HepG2 (cell line): ENCODE measurements around the gene LRRC4C. TPM values are rescaled to one million over a fixed set of nuclear protein-coding genes. Genes with fewer than 3 reads are reported as not detected.

Experiments used
- ATAC-seq: fragments of 200-7000 bp; cut with Tn5 transposase; 3 replicates; pipeline ENCODE4 v1.9.1; 2020; ENCODE audit warnings: mild to moderate bottlenecking, moderate library complexity
- BruUV-seq: library from RNA; stranded (reverse); fragments of 400-500 nt; replicated peaks from 2 replicates; lab custom pipeline; 2021; lab: Mats Ljungman, UMichigan
- CTCF ChIA-PET: fragments of 300-600 bp; formaldehyde crosslinking; extraction: SDS; loops from one replicate; lab custom pipeline; 2021; ENCODE audit warnings: low total read pairs, inconsistent platforms, low intra/inter-chr PET ratio; lab: Yijun Ruan, JAX
- POLR2A ChIA-PET: fragments of 350-600 bp; sonication (Branson Sonifier 250); formaldehyde crosslinking; loops from one replicate; lab custom pipeline; 2020; ENCODE audit warnings: antibody characterized with exemption, inconsistent platforms; lab: Yijun Ruan, JAX
- DNase-seq: peaks from one replicate; pipeline ENCODE4 v3.0.0-alpha.2; 2015; ENCODE audit warnings: low spot score
- FAIRE-seq: peaks from 3 replicates; lab custom pipeline; 2011; peaks lifted over from hg19 to GRCh38; lab: Jason Lieb, UNC
- H2AFZ ChIP-seq: one replicate; pipeline ENCODE4 v1.6.1; 2011; ENCODE audit warnings: low read length, inconsistent platforms
- H3K27ac ChIP-seq: fragments of 300-600 bp; 3 replicates; pipeline ENCODE4 v1.8.0; 2011; ENCODE audit warnings: mixed run types, mild to moderate bottlenecking, mixed read lengths, low read length, inconsistent platforms; ENCODE audit not compliant: insufficient read depth; ENCODE audit errors: extremely low read length
- H3K27me3 ChIP-seq, 2 experiments: fragments of 200-600 bp in 1 of 2; 2 replicates in 1 of 2; 3 replicates in 1 of 2; pipeline versions ENCODE4 v1.6.0 to v1.8.0; 2011; ENCODE audit warnings: low read length in 2 of 2, mild to moderate bottlenecking in 2 of 2, moderate library complexity in 2 of 2, inconsistent platforms in 1 of 2; ENCODE audit not compliant: insufficient read depth in 2 of 2, control insufficient read depth in 1 of 2
- H3K36me3 ChIP-seq, 2 experiments: fragments of 200-600 bp in 1 of 2; replicated peaks in 1 of 2; 2 replicates in 1 of 2; 3 replicates in 1 of 2; pipeline versions ENCODE4 v1.5.1 to v1.8.0; 2011; ENCODE audit warnings: low read length in 2 of 2, inconsistent platforms in 1 of 2; ENCODE audit not compliant: insufficient read depth in 2 of 2, control insufficient read depth in 1 of 2
- H3K4me1 ChIP-seq: 2 replicates; pipeline ENCODE4 v1.5.1; 2012; ENCODE audit warnings: low read length, inconsistent platforms; ENCODE audit not compliant: insufficient read depth
- H3K4me2 ChIP-seq: 2 replicates; pipeline ENCODE4 v1.6.0; 2011; ENCODE audit warnings: low read depth, low read length, inconsistent platforms
- H3K4me3 ChIP-seq, 3 experiments: fragments of 200-600 bp in 1 of 3; sonication (generic), shearing (Covaris generic) in 1 of 3; replicated peaks in 1 of 3; 2 replicates each; pipeline ENCODE4 v1.5.1; 2011 to 2016; ENCODE audit warnings: low read length in 3 of 3, inconsistent platforms in 2 of 3, low read depth in 2 of 3, mild to moderate bottlenecking in 2 of 3, control low read depth in 1 of 3, mixed read lengths in 1 of 3; ENCODE audit not compliant: insufficient read depth in 1 of 3
- H3K79me2 ChIP-seq: one replicate; pipeline ENCODE4 v1.6.1; 2011; ENCODE audit warnings: low read length, inconsistent platforms; ENCODE audit not compliant: insufficient read depth
- H3K9ac ChIP-seq: 2 replicates; pipeline ENCODE4 v1.6.0; 2011; ENCODE audit warnings: mild to moderate bottlenecking, low read depth, low read length, inconsistent platforms; ENCODE audit not compliant: insufficient read depth
- H3K9me3 ChIP-seq: 2 replicates; pipeline ENCODE4 v1.5.1; 2012; ENCODE audit warnings: mild to moderate bottlenecking, low read length
- H4K20me1 ChIP-seq: 2 replicates; pipeline ENCODE4 v1.6.0; 2011; ENCODE audit warnings: inconsistent platforms, mild to moderate bottlenecking, low read length, moderate library complexity; ENCODE audit not compliant: insufficient read depth
- ATRX ChIP-seq: sonication (generic); formaldehyde crosslinking; IDR thresholded peaks from 2 replicates; pipeline ENCODE4 v1.4.0; 2020; ENCODE audit warnings: missing genetic modification reagents, borderline replicate concordance
- CEBPB ChIP-seq: IDR thresholded peaks from 2 replicates; pipeline ENCODE4 v1.6.1; 2011; ENCODE audit warnings: low read depth, low read length, improper control_type of control experiment, borderline replicate concordance
- CREM ChIP-seq, 2 experiments: sonication (generic) in 1 of 2; formaldehyde crosslinking in 1 of 2; IDR thresholded peaks; 2 replicates each; pipeline versions ENCODE4 v1.4.0 to v1.6.1; 2016 to 2020; ENCODE audit warnings: antibody characterized with exemption in 1 of 2, mild to moderate bottlenecking in 1 of 2, missing genetic modification reagents in 1 of 2
- ESRRA ChIP-seq: sonication (generic); formaldehyde crosslinking; IDR thresholded peaks from 2 replicates; pipeline ENCODE4 v1.5.1; 2020; ENCODE audit warnings: mild to moderate bottlenecking, low read depth, missing genetic modification reagents
- HNRNPL ChIP-seq: fragments of 200-400 bp; formaldehyde crosslinking; IDR thresholded peaks from 2 replicates; pipeline ENCODE4 v1.6.1; 2017; ENCODE audit warnings: mild to moderate bottlenecking, low read depth, low read length
- KAT2B ChIP-seq: fragments of 150-350 bp; IDR thresholded peaks from 2 replicates; pipeline ENCODE4 v1.6.1; 2014; ENCODE audit warnings: low read depth, low read length, borderline replicate concordance
- KLF11 ChIP-seq: IDR thresholded peaks from 2 replicates; pipeline ENCODE4 v1.6.1; 2016; ENCODE audit warnings: missing compliant biosample characterization
- NFE2L1 ChIP-seq: sonication (generic); formaldehyde crosslinking; IDR thresholded peaks from 2 replicates; pipeline ENCODE4 v1.4.0; 2020; ENCODE audit warnings: missing genetic modification reagents, mild to moderate bottlenecking, borderline replicate concordance
- PHB2 ChIP-seq: fragments of 450-650 bp; IDR thresholded peaks from 2 replicates; pipeline ENCODE4 v1.6.1; 2018; ENCODE audit not compliant: partially characterized antibody
- RFXANK ChIP-seq: IDR thresholded peaks from 2 replicates; pipeline ENCODE4 v1.6.1; 2016
- SAFB2 ChIP-seq: sonication (generic); formaldehyde crosslinking; IDR thresholded peaks from 2 replicates; pipeline ENCODE4 v1.5.1; 2020; ENCODE audit warnings: missing genetic modification reagents, low read depth, mild to moderate bottlenecking, borderline replicate concordance
- SCMH1 ChIP-seq: sonication (generic); formaldehyde crosslinking; IDR thresholded peaks from 2 replicates; pipeline ENCODE4 v1.9.0; 2021; ENCODE audit warnings: missing genetic modification reagents, mild to moderate bottlenecking, borderline replicate concordance
- TAF15 ChIP-seq: fragments of 200-400 bp; formaldehyde crosslinking; IDR thresholded peaks from one replicate; pipeline ENCODE4 v1.6.1; 2018; ENCODE audit warnings: mild to moderate bottlenecking, low read depth, low read length; ENCODE audit not compliant: poor library complexity, severe bottlenecking
- TEAD2 ChIP-seq: sonication (generic); formaldehyde crosslinking; IDR thresholded peaks from 2 replicates; pipeline ENCODE4 v1.9.0; 2021; ENCODE audit warnings: missing genetic modification reagents
- ZFP82 ChIP-seq: sonication (generic); formaldehyde crosslinking; IDR thresholded peaks from 2 replicates; pipeline ENCODE4 v1.5.1; 2020; ENCODE audit warnings: mild to moderate bottlenecking, missing genetic modification reagents, borderline replicate concordance
- ZNF235 ChIP-seq: sonication (generic); formaldehyde crosslinking; IDR thresholded peaks from 2 replicates; pipeline ENCODE4 v1.8.1; 2023; ENCODE audit warnings: mild to moderate bottlenecking, missing genetic modification reagents, borderline replicate concordance
- ZNF451 ChIP-seq: sonication (generic); formaldehyde crosslinking; IDR thresholded peaks from 2 replicates; pipeline ENCODE4 v1.5.0; 2020; ENCODE audit warnings: mild to moderate bottlenecking, missing genetic modification reagents
- ZNF780A ChIP-seq: sonication (generic); formaldehyde crosslinking; IDR thresholded peaks from 2 replicates; pipeline ENCODE4 v1.8.0; 2022; ENCODE audit warnings: mild to moderate bottlenecking, missing genetic modification reagents, moderate library complexity
- WGBS: methylation state at CpG from one replicate; pipeline ENCODE4 v1.1.6; 2017; ENCODE audit warnings: low lambda C conversion rate; 5-methylcytosine and 5-hydroxymethylcytosine counted together
- in situ Hi-C: cut with HindIII; loops from 2 replicates; pipeline ENCODE4 v1.10.0; 2017; ENCODE audit warnings: low pct_unique_long_range_greater_than_20kb; ENCODE audit not compliant: extremely low pct_ligation_motif_present
- intact Hi-C: fragments of 100-400 bp; cut with micrococcal nuclease; formaldehyde crosslinking; loops from one replicate; pipeline ENCODE4 v1.10.0; 2022; ENCODE audit not compliant: unreplicated experiment
- polyA plus RNA-seq, 8 experiments: library from polyadenylated mRNA; depleted of rRNA in 3 of 8; stranded (reverse) in 7 of 8; unstranded in 1 of 8; fragments of >200 nt; fragmentation: Illumina TruSeq in 4 of 8; extraction: Trizol in 4 of 8; gene quantifications; 2 replicates each; pipeline versions ENCODE4 v1.2.1 to v1.2.3, GENCODE V29; 2011 to 2016; ENCODE audit warnings: low read depth in 4 of 8, missing spikeins in 1 of 8, mixed read lengths in 1 of 8; ENCODE audit not compliant: insufficient read depth in 1 of 8
- total RNA-seq, 5 experiments: library from RNA; depleted of rRNA; stranded (reverse); fragments of >200 nt; fragmentation: Illumina TruSeq; extraction: Trizol; gene quantifications; 2 replicates each; pipeline ENCODE4 v1.2.3, GENCODE V29; 2016; ENCODE audit warnings: low read depth in 1 of 5
- TF ChIP-seq, protein P1 (sequence below): sonication (generic); formaldehyde crosslinking; IDR thresholded peaks from 2 replicates; pipeline ENCODE4 v1.8.0; 2022; ENCODE audit warnings: missing genetic modification reagents, mild to moderate bottlenecking, inconsistent platforms, borderline replicate concordance

The LRRC4C gene
- total and polyA plus RNA-seq, 2 of the 13 experiments (the other 11 are each of a cell fraction or from before 2014, with no cell fraction given) = not detected

DNA sequence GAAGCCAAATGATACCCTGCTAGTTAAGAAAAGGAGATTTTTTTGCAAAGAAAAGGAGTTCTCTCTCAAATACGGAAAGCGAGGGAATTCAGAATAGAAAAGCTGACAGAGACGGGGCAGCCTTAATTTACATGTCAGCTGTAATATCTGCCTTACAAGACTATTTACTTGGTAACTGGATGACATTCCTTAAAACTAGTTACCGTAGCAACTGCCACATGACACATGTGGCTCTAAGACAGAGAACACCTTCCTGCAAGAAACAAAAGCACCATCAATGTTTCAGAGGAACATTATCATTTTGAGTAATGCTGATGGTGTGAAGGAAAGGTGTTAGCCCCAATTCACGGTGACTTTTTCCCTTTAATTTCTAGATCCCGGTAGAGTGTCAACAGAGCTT, 222.1 kb downstream of the LRRC4C start:
- DNase-seq (no peak), ATAC-seq (no peak), FAIRE-seq (no peak)
- H3K9ac ChIP-seq = no peak overlapping the region
- H3K4me1 ChIP-seq = no peaks in the 10 kb centered on the region
- H3K27me3 ChIP-seq = no peaks in the 10 kb centered on the region
- no peaks in the 10 kb centered on the region for H4K20me1 ChIP-seq
- no peak overlapping the region for H3K4me3 ChIP-seq
- no peak overlapping the region for H3K27ac ChIP-seq
- H2AFZ ChIP-seq = no peak overlapping the region
- no peak overlapping the region for H3K4me2 ChIP-seq
- POLR2A ChIA-PET = no interaction called here
- H3K9me3 ChIP-seq = no peaks in the 10 kb centered on the region
- intact Hi-C loops (no loop called here), in situ Hi-C loops (no loop called here)
- no peaks in the 10 kb centered on the region for H3K79me2 ChIP-seq
- TF ChIP-seq SCMH1 (no peak), KLF11 (CRISPR knock-in tag) (no peak), ZNF451 (CRISPR knock-in tag) (no peak), ZNF780A (CRISPR knock-in tag) (no peak), CEBPB (no peak), SAFB2 (CRISPR knock-in tag) (no peak), ATRX (CRISPR knock-in tag) (no peak)
- TF ChIP-seq, protein P1, sequence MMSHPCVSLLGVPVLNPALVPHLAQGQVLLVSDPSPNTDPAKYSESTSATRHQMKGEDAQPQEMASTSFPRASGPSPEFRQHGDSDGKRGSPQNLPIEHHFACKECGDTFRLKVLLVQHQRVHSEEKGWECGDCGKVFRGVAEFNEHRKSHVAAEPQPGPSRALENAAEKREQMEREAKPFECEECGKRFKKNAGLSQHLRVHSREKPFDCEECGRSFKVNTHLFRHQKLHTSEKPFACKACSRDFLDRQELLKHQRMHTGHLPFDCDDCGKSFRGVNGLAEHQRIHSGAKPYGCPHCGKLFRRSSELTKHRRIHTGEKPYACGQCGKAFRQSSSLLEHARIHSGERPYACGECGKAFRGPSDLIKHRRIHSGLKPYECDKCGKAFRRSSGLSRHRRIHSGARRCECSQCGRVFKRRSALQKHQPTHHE (CRISPR knock-in tag) = no peak
- TF ChIP-seq, all 625 proteins: peak for 0
- H3K36me3 ChIP-seq = no peaks in the 10 kb centered on the region
- no TSS peak for BruUV-seq
- CTCF ChIA-PET = no interaction called here
- 3% methylated on average over 6 of the region's 6 CpGs for WGBS

DNA sequence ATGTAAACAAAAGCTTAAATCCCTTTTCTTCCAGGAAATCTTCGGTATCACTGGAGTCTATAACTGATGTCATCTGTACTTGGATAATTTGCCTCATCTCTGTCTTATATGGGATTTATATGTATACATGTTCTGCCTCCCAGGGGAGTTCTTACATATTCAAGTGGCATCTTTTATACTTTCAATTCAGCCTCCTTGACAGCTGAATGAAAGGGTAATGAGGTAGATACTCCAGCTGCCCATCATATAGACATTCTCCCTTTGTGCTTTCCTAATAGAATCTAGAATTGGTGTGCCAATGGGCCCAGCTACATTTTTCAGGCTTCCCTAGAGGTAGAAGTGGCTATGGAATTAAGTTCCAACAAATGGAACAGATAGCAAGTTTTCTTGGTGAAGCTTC, 223.8 kb downstream of the LRRC4C start:
- DNase-seq (no peak), ATAC-seq (no peak), FAIRE-seq (no peak)
- in situ Hi-C loops (no loop called here), intact Hi-C loops (no loop called here)
- H3K9me3 ChIP-seq = 0 out of 2 replicates have a peak, but pooled peaks cover 5% of the 10 kb centered on the region
- no peak overlapping the region for H3K4me3 ChIP-seq
- no peak overlapping the region for H2AFZ ChIP-seq
- ChIA-PET POLR2A (no interaction called here), CTCF (no interaction called here)
- H3K4me2 ChIP-seq = no peak overlapping the region
- no peaks in the 10 kb centered on the region for H3K36me3 ChIP-seq
- H4K20me1 ChIP-seq = no peaks in the 10 kb centered on the region
- H3K27me3 ChIP-seq = no peaks in the 10 kb centered on the region
- H3K9ac ChIP-seq = no peak overlapping the region
- H3K27ac ChIP-seq = no peak overlapping the region
- H3K79me2 ChIP-seq = no peaks in the 10 kb centered on the region
- H3K4me1 ChIP-seq = no peaks in the 10 kb centered on the region
- WGBS = 0% methylated on average over 1 of the region's 1 CpG
- BruUV-seq = no TSS peak
- TF ChIP-seq ZFP82 (CRISPR knock-in tag) = no peak
- no peak for TF ChIP-seq CREM (IDR thresholded peaks at IDR 0.05)
- no peak for TF ChIP-seq CREM (CRISPR knock-in tag; IDR thresholded peaks at IDR 0.05)
- TF ChIP-seq RFXANK (CRISPR knock-in tag) = no peak
- TF ChIP-seq PHB2 = no peak
- no peak for TF ChIP-seq ZNF235 (CRISPR knock-in tag)
- TF ChIP-seq NFE2L1 = no peak
- TF ChIP-seq KAT2B = no peak
- TF ChIP-seq TAF15 = no peak
- no peak for TF ChIP-seq ESRRA (CRISPR knock-in tag)
- TF ChIP-seq TEAD2 = no peak
- no peak for TF ChIP-seq HNRNPL
